ENCODE measurements around the gene BLVRA. TPM values are rescaled to one million over a fixed set of nuclear protein-coding genes. Genes with fewer than 3 reads are reported as not detected.

Gene BLVRA
- total RNA-seq, 3 donors from 2014 or later (not counting 1 experiment from before 2014, with no cell fraction given), result 19.8 to 25.6 (median 20.9) TPM

DNA sequence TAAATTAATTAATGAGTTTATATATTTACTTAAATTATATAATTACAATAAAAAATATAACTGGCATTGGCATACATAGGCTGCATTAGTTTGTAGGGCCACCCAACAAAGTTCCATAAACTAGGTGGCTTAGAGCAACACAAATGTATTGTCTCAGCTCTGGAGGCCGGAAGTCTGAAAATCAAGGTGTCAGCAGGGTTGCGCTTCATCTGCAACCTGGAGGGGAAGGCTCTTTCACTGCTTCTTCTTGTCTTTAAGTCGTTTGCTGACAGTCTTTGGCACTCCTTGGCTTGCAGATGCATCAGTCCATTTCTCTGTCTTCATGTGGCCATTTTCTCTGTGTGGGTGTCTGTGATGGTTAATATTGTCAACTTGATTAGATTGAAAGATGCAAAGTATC is 6.1 kb upstream of the BLVRA start:
- DNase-seq, result no peak
- peaks cover 0 to 8% of the 10 kb centered on the region in 2 donors for H3K27me3 Mint-ChIP-seq (ENCODE audit: low read depth in 2 of 2)
- H3K4me1 ChIP-seq (ENCODE audit: control insufficient read depth, insufficient read depth, low read length), result no peaks in the 10 kb centered on the region
- TF ChIP-seq, protein P1, sequence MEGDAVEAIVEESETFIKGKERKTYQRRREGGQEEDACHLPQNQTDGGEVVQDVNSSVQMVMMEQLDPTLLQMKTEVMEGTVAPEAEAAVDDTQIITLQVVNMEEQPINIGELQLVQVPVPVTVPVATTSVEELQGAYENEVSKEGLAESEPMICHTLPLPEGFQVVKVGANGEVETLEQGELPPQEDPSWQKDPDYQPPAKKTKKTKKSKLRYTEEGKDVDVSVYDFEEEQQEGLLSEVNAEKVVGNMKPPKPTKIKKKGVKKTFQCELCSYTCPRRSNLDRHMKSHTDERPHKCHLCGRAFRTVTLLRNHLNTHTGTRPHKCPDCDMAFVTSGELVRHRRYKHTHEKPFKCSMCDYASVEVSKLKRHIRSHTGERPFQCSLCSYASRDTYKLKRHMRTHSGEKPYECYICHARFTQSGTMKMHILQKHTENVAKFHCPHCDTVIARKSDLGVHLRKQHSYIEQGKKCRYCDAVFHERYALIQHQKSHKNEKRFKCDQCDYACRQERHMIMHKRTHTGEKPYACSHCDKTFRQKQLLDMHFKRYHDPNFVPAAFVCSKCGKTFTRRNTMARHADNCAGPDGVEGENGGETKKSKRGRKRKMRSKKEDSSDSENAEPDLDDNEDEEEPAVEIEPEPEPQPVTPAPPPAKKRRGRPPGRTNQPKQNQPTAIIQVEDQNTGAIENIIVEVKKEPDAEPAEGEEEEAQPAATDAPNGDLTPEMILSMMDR (IDR thresholded peaks at IDR 0.05), result no peak
- H3K36me3 Mint-ChIP-seq, result no peaks in the 10 kb centered on the region
- no peaks in the 10 kb centered on the region for H3K36me3 ChIP-seq (ENCODE audit: control insufficient read depth, insufficient read depth, low read length)
- no peak overlapping the region for H3K27ac ChIP-seq (ENCODE audit: low read length)
- ATAC-seq, result no peak
- intact Hi-C loops (cut with micrococcal nuclease), result no loop called here
- no peaks in the 10 kb centered on the region for H3K9me3 ChIP-seq (ENCODE audit: control insufficient read depth, insufficient read depth, low read length)
- H3K4me3 Mint-ChIP-seq, result no peak overlapping the region
- H3K27ac Mint-ChIP-seq, result no peak overlapping the region
- 94% methylated on average over 3 of the region's 3 CpGs for WGBS (ENCODE audit: insufficient coverage)
- no peaks in the 10 kb centered on the region for H3K27me3 ChIP-seq (ENCODE audit: control insufficient read depth, insufficient read depth, low read length)
- H3K4me1 Mint-ChIP-seq, result peaks cover 0 to 8% of the 10 kb centered on the region in 2 donors
- H3K9me3 Mint-ChIP-seq, result no peaks in the 10 kb centered on the region
- no peak overlapping the region for H3K4me3 ChIP-seq (ENCODE audit: low read length)

DNA sequence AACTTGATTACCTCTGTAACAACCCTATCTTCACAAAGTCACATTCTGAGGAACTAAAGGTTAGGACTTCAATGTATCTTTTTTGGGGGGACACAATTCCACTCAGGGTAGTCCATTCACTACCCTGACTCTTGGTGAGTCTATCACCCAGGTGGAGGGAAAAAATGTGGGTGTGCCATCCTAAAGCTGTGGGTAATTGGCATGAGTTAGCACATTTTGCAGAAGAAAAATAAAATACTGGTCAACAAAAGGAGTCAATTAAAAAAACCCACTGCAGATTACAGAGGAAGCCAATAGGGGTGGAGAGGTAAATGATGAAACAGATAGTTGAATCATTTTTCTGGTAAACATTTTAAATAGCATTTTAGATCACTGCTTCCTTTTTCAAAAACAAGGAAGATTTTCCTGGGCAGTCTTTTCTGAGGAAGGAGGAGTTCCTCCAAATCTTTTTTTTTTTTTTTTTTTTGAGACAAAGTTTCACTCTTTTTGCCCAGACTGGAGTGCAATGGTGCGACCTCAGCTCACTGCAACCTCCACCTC is 5.1 kb upstream of the BLVRA start:
- DNase-seq (no peak), ATAC-seq (no peak)
- Histone ChIP-seq H3K9me3 (ENCODE audit: control insufficient read depth, insufficient read depth, low read length) (no peaks in the 10 kb centered on the region), H3K4me3 (ENCODE audit: low read length) (no peak overlapping the region), H3K27me3 (ENCODE audit: control insufficient read depth, insufficient read depth, low read length) (no peaks in the 10 kb centered on the region), H3K4me1 (ENCODE audit: control insufficient read depth, insufficient read depth, low read length) (peaks cover 7% of the 10 kb centered on the region), H3K36me3 (ENCODE audit: control insufficient read depth, insufficient read depth, low read length) (no peaks in the 10 kb centered on the region), H3K27ac (ENCODE audit: low read length) (no peak overlapping the region)
- Mint-ChIP-seq H3K4me1 (peaks cover 5 to 15% of the 10 kb centered on the region in 2 donors), H3K4me3 (no peak overlapping the region), H3K36me3 (no peaks in the 10 kb centered on the region), H3K27me3 (ENCODE audit: low read depth in 2 of 2) (peaks cover 0 to 10% of the 10 kb centered on the region in 2 donors), H3K9me3 (no peaks in the 10 kb centered on the region), H3K27ac (no peak overlapping the region)
- TF ChIP-seq, protein P1 (IDR thresholded peaks at IDR 0.05), result no peak
- 93% methylated on average over 1 of the region's 1 CpG for WGBS (ENCODE audit: insufficient coverage)
- intact Hi-C loops (cut with micrococcal nuclease), result no loop called here

DNA sequence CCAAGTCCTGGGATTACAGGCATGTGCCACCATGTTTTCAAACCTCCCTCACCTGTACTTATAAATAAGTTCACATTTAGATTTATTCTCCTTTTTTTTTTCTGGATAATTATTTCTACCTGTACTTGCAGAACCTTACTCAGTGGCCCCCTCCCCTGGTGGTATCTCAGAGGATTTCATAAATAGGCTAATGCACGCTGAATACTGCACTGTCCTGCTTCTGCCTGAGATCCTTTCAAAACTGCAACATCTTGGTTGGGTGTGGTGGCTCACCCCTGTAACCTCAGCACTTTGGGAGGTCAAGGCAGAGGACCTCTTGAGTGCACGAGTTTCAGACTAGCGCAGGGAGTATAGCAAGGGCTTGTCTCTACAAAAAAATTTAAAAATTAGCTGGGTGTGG is 4.6 kb upstream of the BLVRA start:
- no peaks in the 10 kb centered on the region for H3K36me3 Mint-ChIP-seq
- no peak overlapping the region for H3K27ac Mint-ChIP-seq
- Histone ChIP-seq H3K4me3 (ENCODE audit: low read length) (no peak overlapping the region), H3K9me3 (ENCODE audit: control insufficient read depth, insufficient read depth, low read length) (no peaks in the 10 kb centered on the region), H3K4me1 (ENCODE audit: control insufficient read depth, insufficient read depth, low read length) (peaks cover 7% of the 10 kb centered on the region), H3K27ac (ENCODE audit: low read length) (no peak overlapping the region), H3K36me3 (ENCODE audit: control insufficient read depth, insufficient read depth, low read length) (no peaks in the 10 kb centered on the region), H3K27me3 (ENCODE audit: control insufficient read depth, insufficient read depth, low read length) (no peaks in the 10 kb centered on the region)
- TF ChIP-seq, protein P1 (IDR thresholded peaks at IDR 0.05), result no peak
- intact Hi-C loops (cut with micrococcal nuclease), result no loop called here
- H3K4me1 Mint-ChIP-seq, result peaks cover 5 to 15% of the 10 kb centered on the region in 2 donors
- H3K4me3 Mint-ChIP-seq, result no peak overlapping the region
- DNase-seq (peak in 1 of 2 donors; percentile 16), ATAC-seq (no peak)
- no peaks in the 10 kb centered on the region for H3K9me3 Mint-ChIP-seq
- 88% methylated on average over 3 of the region's 3 CpGs for WGBS (ENCODE audit: insufficient coverage)
- peaks cover 0 to 10% of the 10 kb centered on the region in 2 donors for H3K27me3 Mint-ChIP-seq (ENCODE audit: low read depth in 2 of 2)

DNA sequence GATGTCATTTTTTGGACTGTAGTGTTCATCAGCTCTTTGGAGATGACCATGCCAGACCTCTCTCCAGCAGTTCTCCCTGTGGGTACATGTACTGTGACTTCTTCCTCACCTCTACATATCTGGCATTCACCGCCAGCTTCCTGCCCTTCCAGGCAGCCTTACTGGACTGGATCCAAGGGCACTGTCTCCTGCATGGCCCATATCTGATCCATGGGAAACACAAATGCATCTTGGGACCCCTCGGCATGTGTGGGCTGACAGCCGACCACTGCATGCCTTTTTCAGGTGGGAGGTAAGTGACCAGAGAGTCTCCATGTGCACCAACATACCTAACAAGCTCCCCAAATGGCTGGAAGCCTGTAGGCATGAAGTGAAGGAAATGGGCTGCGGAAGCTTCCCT is 3.9 kb upstream of the BLVRA start:
- H3K9me3 Mint-ChIP-seq, result no peaks in the 10 kb centered on the region
- H3K4me1 ChIP-seq (ENCODE audit: control insufficient read depth, insufficient read depth, low read length), result peaks cover 7% of the 10 kb centered on the region
- H3K4me3 Mint-ChIP-seq, result no peak overlapping the region
- no peak overlapping the region for H3K4me3 ChIP-seq (ENCODE audit: low read length)
- H3K9me3 ChIP-seq (ENCODE audit: control insufficient read depth, insufficient read depth, low read length), result no peaks in the 10 kb centered on the region
- no peaks in the 10 kb centered on the region for H3K36me3 Mint-ChIP-seq
- H3K36me3 ChIP-seq (ENCODE audit: control insufficient read depth, insufficient read depth, low read length), result no peaks in the 10 kb centered on the region
- no peak overlapping the region for H3K27ac ChIP-seq (ENCODE audit: low read length)
- DNase-seq, result no peak
- no peaks in the 10 kb centered on the region for H3K27me3 ChIP-seq (ENCODE audit: control insufficient read depth, insufficient read depth, low read length)
- no peak overlapping the region for H3K27ac Mint-ChIP-seq
- WGBS (ENCODE audit: insufficient coverage), result 87% methylated on average over 3 of the region's 4 CpGs
- H3K4me1 Mint-ChIP-seq, result peaks cover 5 to 19% of the 10 kb centered on the region in 2 donors
- no peak for ATAC-seq
- intact Hi-C loops (cut with micrococcal nuclease), result no loop called here
- H3K27me3 Mint-ChIP-seq (ENCODE audit: low read depth in 2 of 2), result peaks cover 0 to 10% of the 10 kb centered on the region in 2 donors
- TF ChIP-seq, protein P1 (IDR thresholded peaks at IDR 0.05), result no peak
